Pancreas (tissue), 10 donors: Measurements from ENCODE around the gene KCNIP1. TPM values are rescaled to one million over a fixed set of nuclear protein-coding genes. Genes with fewer than 3 reads are reported as not detected.

ENCODE experiments used
- ATAC-seq, 4 donors: fragments of 200-7000 bp; cut with Tn5 transposase; one replicate each; pipeline versions ENCODE4 v1.8.0 to v1.9.1; 2020; ENCODE audit warnings: mild to moderate bottlenecking in 4 of 4, moderate library complexity in 4 of 4
- DNase-seq, 6 donors: peaks; one replicate each; pipeline ENCODE4 v3.0.0-alpha.2; 2020
- FAIRE-seq: peaks from 2 replicates; lab custom pipeline; 2012; peaks lifted over from hg19 to GRCh38; lab: Jason Lieb, UNC
- H3K27ac ChIP-seq, 4 donors: fragments of 200-600 bp; sonication (generic); 1 replicate in 3 of 4; 2 replicates in 1 of 4; pipeline versions ENCODE4 v1.5.0 to v1.8.0; 2020
- H3K27me3 ChIP-seq, 4 donors: fragments of 200-600 bp; one replicate each; pipeline ENCODE4 v1.8.0; 2021
- H3K36me3 ChIP-seq, 3 donors: fragments of 200-600 bp; sonication (generic) in 1 of 3; one replicate each; pipeline versions ENCODE4 v1.5.0 to v1.8.0; 2020 to 2021
- H3K4me1 ChIP-seq, 3 donors: fragments of 200-600 bp; one replicate each; pipeline ENCODE4 v1.8.0; 2021
- H3K4me3 ChIP-seq, 4 donors: fragments of 200-600 bp; sonication (generic) in 2 of 4; one replicate each; pipeline versions ENCODE4 v1.5.0 to v1.8.0; 2020 to 2021
- H3K9me3 ChIP-seq, 4 donors: fragments of 200-600 bp; one replicate each; pipeline ENCODE4 v1.8.0; 2021
- WGBS, 2 donors: extraction: QIAGEN DNeasy Blood & Tissue Kit; methylation state at CpG; one replicate each; pipeline ENCODE4 v1.1.7; 2013; 5-methylcytosine and 5-hydroxymethylcytosine counted together
- intact Hi-C, 3 donors: fragments of 100-400 bp; cut with DNase I; formaldehyde crosslinking; loops; one replicate each; pipeline versions ENCODE4 v1.11.1 to v1.14.2; 2022
- polyA plus RNA-seq, 2 donors: library from polyadenylated mRNA; stranded (reverse); fragments of 200-250 nt; gene quantifications; one replicate each; pipeline ENCODE4 v1.2.3, GENCODE V29; 2013
- total RNA-seq, 6 donors: library from RNA; stranded (reverse); fragmentation: NEBNext Ultra II Directional in 4 of 6; extraction: Animal tissue kit (Norgen Biotek cat#: 25700) in 4 of 6; gene quantifications; one replicate each; pipeline versions ENCODE4 v1.2.1 to v1.2.4, GENCODE V29; 2021 to 2023
- TF ChIP-seq, protein P1 (sequence below), 4 donors: fragments of 200-600 bp; sonication (generic) in 3 of 4; IDR thresholded peaks; one replicate each; pipeline versions ENCODE4 v1.5.0 to v1.8.0; 2021; ENCODE audit warnings: antibody characterized with exemption in 4 of 4
- donor health status: healthy with polysubstance abuse.
- donor health status: DM: no; HTN: no; CAD: no; lungs with moderate emphysema.
- donor health status: DM: no; HTN: no; CAD: no.
- donor health status: control.
- donor health status: control.
- donor health status: Bipolar disorder and iron deficiency.
- donor health status: DM: yes; HTN: yes; CAD: no.
- donor health status: DM: no; HTN: no; CAD: no.
- donor health status: DM: no; HTN: no; CAD: no.
- donor health status: DM: yes; HTN: yes; CAD: no.

Gene KCNIP1
- total and polyA plus RNA-seq, 8 donors: 0.31 to 10.3 (median 1.1) TPM

DNA sequence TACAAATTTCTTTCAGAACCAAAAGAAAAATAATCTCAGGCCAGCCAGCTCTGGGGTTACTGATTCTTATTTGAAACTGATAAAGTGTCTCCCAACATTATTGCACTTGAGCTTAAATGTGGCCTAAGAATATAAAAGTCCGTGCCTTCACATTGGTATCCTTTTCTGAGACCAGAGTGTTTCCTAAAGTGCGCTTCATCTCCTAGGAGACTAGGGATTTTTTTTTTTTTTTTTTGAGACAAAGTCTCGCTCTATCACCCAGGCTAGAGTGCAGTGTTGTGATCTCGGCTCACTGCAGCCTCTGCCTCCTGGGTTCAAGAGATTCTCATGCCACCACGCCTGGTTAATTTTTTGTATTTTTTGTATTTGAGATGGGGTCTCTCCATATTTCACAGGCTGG is 23.6 kb upstream of the KCNIP1 start:
- 84 to 85% methylated on average over 5 of the region's 5 CpGs for WGBS, 2 donors

DNA sequence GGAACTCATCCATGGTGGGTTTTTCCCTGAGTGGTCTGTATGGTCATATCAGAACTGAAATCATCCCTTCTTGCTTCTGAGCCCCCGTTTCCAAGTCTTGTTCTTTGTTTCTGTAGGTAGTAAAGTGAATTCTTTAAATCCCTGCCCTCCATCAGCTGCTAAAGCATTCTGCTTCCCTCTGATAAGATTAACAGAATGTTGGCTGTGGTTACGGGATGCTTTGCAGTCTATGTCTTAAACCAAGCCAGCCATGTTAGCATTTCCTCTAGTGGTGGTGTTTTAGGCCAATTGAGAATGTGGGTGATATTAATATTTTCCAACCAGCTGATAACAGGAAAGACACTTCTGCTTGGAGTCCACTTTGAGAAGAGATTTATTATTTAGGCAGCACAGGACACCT is 22.0 kb upstream of the KCNIP1 start:
- FAIRE-seq (no peak), ATAC-seq (no peak), DNase-seq (no peak)
- no peak overlapping the region for H3K27ac ChIP-seq
- H3K4me3 ChIP-seq: no peak overlapping the region
- H3K27me3 ChIP-seq: no peaks in the 10 kb centered on the region
- TF ChIP-seq, protein P1, sequence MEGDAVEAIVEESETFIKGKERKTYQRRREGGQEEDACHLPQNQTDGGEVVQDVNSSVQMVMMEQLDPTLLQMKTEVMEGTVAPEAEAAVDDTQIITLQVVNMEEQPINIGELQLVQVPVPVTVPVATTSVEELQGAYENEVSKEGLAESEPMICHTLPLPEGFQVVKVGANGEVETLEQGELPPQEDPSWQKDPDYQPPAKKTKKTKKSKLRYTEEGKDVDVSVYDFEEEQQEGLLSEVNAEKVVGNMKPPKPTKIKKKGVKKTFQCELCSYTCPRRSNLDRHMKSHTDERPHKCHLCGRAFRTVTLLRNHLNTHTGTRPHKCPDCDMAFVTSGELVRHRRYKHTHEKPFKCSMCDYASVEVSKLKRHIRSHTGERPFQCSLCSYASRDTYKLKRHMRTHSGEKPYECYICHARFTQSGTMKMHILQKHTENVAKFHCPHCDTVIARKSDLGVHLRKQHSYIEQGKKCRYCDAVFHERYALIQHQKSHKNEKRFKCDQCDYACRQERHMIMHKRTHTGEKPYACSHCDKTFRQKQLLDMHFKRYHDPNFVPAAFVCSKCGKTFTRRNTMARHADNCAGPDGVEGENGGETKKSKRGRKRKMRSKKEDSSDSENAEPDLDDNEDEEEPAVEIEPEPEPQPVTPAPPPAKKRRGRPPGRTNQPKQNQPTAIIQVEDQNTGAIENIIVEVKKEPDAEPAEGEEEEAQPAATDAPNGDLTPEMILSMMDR (IDR thresholded peaks at IDR 0.05): no peak
- intact Hi-C loops: no loop called here
- H3K9me3 ChIP-seq: no peaks in the 10 kb centered on the region
- peaks cover 0 to 9% (median 5%) of the 10 kb centered on the region in 3 donors for H3K4me1 ChIP-seq
- H3K36me3 ChIP-seq: no peaks in the 10 kb centered on the region
- WGBS, 2 donors: 68 to 73% methylated on average over 2 of the region's 2 CpGs

More for the DNA sequence above, 23.6 kb upstream of the KCNIP1 start:
- Histone ChIP-seq H3K9me3 (no peaks in the 10 kb centered on the region), H3K4me1 (peaks cover 0 to 9% (median 5%) of the 10 kb centered on the region in 3 donors), H3K36me3 (no peaks in the 10 kb centered on the region), H3K27me3 (no peaks in the 10 kb centered on the region), H3K27ac (no peak overlapping the region), H3K4me3 (no peak overlapping the region)
- TF ChIP-seq, protein P1 (IDR thresholded peaks at IDR 0.05): no peak
- DNase-seq (no peak), ATAC-seq (no peak), FAIRE-seq (no peak)
- intact Hi-C loops: no loop called here

GRCh38 chr5:170482511-170482910 is 21.3 kb upstream of the KCNIP1 start:
- no peak for ATAC-seq
- Histone ChIP-seq H3K9me3 (no peaks in the 10 kb centered on the region), H3K4me1 (peaks cover 0 to 9% (median 5%) of the 10 kb centered on the region in 3 donors), H3K4me3 (no peak overlapping the region), H3K36me3 (no peaks in the 10 kb centered on the region), H3K27ac (no peak overlapping the region), H3K27me3 (no peaks in the 10 kb centered on the region)
- DNase-seq: no peak
- TF ChIP-seq, protein P1 (IDR thresholded peaks at IDR 0.05): no peak
- WGBS, 2 donors: 80 to 87% methylated on average over 4 of the region's 4 CpGs
- intact Hi-C loops: no loop called here
- FAIRE-seq: no peak

- no peaks in the 10 kb centered on the region for H3K9me3 ChIP-seq
- H3K4me3 ChIP-seq: no peak overlapping the region
- ATAC-seq: peak in 3 of 4 donors; percentile 17 to 38 (median 35)
- FAIRE-seq: no peak
- H3K36me3 ChIP-seq: no peaks in the 10 kb centered on the region
- TF ChIP-seq, protein P1 (IDR thresholded peaks at IDR 0.05): no peak
- 58 to 62% methylated on average over 19 of the region's 19 CpGs for WGBS, 2 donors
- peak in 1 of 6 donors; percentile 18 for DNase-seq
- H3K4me1 ChIP-seq: peaks cover 0 to 9% (median 5%) of the 10 kb centered on the region in 3 donors
- no peaks in the 10 kb centered on the region for H3K27me3 ChIP-seq
- intact Hi-C loops: no loop called here
- H3K27ac ChIP-seq: no peak overlapping the region
Observed at GRCh38 chr5:170483701-170484458, 19.9 kb upstream of the KCNIP1 start.

- WGBS, 2 donors: 61 to 67% methylated on average over 6 of the region's 6 CpGs
- H3K4me3 ChIP-seq: no peak overlapping the region
- H3K27me3 ChIP-seq: no peaks in the 10 kb centered on the region
- no peaks in the 10 kb centered on the region for H3K36me3 ChIP-seq
- intact Hi-C loops: no loop called here
- FAIRE-seq (no peak), DNase-seq (no peak), ATAC-seq (no peak)
- peaks cover 0 to 5% (median 4%) of the 10 kb centered on the region in 3 donors for H3K4me1 ChIP-seq
- H3K27ac ChIP-seq: no peak overlapping the region
- H3K9me3 ChIP-seq: no peaks in the 10 kb centered on the region
- TF ChIP-seq, protein P1 (IDR thresholded peaks at IDR 0.05): no peak
Observed at GRCh38 chr5:170484459-170484831, 19.4 kb upstream of the KCNIP1 start.
